Brain pericyte (primary cell): ENCODE data around the gene DMWD.

Experiments
- DNase-seq: peaks from one replicate; pipeline ENCODE4 v3.0.0-alpha.2; 2012; ENCODE audit warnings: low read depth, low spot score

DMWD gene, protein sequence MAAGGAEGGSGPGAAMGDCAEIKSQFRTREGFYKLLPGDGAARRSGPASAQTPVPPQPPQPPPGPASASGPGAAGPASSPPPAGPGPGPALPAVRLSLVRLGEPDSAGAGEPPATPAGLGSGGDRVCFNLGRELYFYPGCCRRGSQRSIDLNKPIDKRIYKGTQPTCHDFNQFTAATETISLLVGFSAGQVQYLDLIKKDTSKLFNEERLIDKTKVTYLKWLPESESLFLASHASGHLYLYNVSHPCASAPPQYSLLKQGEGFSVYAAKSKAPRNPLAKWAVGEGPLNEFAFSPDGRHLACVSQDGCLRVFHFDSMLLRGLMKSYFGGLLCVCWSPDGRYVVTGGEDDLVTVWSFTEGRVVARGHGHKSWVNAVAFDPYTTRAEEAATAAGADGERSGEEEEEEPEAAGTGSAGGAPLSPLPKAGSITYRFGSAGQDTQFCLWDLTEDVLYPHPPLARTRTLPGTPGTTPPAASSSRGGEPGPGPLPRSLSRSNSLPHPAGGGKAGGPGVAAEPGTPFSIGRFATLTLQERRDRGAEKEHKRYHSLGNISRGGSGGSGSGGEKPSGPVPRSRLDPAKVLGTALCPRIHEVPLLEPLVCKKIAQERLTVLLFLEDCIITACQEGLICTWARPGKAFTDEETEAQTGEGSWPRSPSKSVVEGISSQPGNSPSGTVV

DNA sequence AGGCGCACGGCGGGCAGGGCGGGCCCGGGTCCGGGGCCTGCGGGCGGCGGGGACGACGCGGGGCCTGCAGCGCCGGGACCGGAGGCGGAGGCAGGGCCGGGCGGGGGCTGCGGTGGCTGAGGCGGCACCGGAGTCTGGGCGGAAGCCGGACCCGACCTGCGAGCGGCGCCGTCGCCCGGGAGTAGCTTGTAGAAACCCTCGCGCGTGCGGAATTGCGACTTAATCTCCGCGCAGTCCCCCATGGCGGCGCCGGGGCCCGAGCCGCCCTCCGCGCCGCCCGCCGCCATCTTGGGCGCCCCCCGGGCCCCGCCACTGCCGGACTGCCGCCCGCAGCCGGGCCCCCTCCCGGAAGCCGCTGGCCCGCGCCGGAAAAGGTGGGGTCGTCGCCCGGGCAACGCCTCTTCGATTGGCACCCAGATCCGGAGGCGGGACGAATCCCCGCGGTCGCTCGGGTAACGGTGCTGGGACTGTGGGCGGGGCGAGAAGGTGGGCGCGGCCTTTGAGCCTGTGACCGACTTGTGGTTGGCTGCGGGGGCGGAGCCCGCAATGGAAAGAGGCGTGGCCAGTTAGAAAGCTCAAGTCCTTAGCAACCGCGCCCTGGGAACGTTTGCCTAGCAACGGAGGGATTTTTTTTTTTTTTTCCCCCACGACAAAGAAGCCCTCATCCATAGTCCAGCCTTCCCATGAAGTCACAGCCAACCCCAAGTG is at the start of gene DMWD:
Gene DMWD, minus strand, starts transcription at position 376 of the 708 bp plus-strand sequence. Its CDS starts 89 bp downstream, at position 287.
- peak; percentile 94 for DNase-seq

DNA sequence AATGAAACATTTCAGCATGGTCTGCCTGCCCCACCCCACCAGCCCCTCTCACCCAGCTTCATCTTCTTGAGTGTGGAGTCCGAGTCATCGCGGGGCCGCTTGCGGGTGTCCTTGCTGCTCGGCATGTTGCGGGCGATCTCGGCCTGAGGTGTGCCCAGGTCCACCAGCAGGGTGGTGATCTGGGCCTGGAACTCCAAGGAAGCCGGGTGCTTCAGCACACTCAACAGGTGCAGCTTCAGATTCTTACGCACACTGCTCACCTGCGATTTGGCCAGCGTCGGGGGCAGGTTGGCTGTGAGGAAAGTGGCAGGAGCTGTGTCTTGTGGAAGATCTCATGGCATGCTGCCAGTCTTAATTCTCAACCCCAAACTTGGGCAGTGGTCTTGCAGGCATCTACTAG is 49.6 kb upstream of the DMWD start:
- no peak for DNase-seq

DNA sequence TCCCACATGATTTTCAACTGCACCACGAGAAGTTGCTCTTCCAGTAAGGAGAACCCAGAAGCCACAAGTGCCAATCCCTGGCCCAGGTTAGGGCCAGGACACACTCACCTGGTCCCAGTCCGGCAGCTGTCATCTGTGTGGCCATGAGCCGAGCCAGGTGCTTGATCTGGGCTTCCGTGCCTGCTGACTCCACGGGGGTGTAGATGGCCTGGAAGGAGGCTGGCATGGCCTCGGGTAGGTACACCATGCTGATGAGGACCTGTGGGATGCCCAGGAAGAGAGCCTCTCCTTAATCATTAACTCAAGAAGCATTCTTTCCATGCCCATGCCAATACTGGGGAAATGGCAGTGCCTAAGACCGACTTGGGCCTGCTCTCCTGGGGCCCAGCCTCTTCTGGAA is 42.3 kb upstream of the DMWD start:
- no peak for DNase-seq

DNA sequence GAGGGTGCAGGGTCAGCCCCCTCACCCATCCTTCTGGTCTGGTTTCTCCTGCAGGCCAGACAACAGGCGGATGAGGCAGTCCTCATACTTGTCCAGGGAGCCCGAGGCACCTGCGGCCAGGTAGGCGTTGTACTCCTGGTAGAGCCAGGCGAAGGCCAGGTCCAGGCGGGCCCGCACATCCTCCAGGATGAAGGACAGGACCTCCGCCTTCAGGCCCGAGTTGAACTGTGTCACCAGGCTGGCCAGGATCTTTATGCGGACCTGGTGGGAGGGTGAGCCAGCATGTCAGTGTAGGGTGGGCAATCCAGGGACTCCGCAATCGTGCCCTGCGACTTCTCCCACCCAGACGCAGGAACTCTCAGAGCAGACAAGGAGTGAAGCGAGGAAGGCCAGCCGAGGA is 36.3 kb upstream of the DMWD start:
- no peak for DNase-seq

DNA sequence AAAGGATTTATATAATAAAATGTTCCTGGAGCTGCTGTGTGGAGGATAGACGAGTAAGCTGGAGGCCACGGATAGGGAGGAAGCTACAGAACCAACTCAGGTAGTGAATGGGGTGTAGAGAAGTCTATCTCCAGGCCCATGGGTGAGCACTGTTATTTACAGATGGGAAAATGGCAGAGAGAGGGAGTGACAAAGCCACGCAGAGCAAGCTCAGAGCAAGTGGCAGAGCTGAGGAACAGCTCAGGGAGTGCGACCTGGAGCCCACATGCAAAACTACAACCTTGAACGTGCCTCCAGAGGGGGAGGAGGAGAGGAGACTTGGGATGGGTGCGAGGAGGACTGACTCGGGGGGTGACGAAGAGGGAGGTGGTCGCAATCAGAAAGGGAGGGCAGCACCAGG is 35.9 kb upstream of the DMWD start:
- no peak for DNase-seq

DNA sequence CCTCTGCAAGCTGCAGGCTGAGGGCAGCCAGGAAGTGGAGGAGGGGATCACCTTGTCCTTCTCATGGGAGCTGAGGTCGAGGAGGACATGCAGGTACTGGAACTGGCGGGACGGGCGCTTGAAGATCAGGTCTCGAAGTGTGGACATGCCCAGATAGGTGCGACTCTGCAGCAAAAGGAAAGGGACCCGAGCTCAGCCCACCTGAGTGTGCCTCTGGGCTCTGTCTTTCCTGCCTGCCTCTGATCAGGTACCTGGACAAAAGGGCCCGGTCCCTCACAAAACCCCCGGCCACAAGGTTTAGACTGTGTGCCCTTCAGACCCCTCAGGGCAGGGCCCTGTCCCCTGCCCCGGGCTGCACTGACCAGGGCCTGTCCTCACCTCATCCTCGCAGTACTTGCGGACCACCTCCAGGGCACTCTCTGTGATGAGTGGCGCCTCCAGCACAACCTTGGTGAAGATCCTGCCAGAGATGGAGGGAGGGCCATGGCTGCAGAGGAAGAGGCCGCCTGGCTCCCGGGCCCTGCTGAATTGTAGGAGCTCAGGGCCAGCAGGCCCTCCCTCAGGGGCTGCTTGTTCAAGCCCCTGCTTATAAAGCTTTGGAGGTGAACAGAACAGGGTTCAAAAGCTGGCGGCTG is 34.9 kb upstream of the DMWD start:
- DNase-seq: no peak

DNA sequence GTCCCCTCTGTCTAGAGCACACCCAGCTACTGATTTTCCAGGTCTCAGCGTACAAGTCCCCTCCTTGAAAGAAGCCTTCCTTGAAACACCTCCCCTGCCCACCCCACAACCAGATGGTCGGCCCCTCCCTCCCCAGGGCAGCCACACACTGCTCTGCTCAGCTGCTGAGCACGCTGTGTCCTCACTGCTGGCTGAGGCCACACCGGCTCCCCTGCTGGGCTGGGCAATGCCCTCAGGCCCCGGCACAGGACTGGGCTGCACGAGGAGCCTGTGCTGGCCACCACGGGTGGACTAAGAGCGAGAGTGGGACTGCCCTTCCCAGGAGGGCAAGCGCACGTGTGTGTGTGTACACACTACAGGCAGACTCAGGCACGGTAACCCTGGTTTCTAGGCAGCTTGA is 34.3 kb upstream of the DMWD start:
- DNase-seq: no peak

DNA sequence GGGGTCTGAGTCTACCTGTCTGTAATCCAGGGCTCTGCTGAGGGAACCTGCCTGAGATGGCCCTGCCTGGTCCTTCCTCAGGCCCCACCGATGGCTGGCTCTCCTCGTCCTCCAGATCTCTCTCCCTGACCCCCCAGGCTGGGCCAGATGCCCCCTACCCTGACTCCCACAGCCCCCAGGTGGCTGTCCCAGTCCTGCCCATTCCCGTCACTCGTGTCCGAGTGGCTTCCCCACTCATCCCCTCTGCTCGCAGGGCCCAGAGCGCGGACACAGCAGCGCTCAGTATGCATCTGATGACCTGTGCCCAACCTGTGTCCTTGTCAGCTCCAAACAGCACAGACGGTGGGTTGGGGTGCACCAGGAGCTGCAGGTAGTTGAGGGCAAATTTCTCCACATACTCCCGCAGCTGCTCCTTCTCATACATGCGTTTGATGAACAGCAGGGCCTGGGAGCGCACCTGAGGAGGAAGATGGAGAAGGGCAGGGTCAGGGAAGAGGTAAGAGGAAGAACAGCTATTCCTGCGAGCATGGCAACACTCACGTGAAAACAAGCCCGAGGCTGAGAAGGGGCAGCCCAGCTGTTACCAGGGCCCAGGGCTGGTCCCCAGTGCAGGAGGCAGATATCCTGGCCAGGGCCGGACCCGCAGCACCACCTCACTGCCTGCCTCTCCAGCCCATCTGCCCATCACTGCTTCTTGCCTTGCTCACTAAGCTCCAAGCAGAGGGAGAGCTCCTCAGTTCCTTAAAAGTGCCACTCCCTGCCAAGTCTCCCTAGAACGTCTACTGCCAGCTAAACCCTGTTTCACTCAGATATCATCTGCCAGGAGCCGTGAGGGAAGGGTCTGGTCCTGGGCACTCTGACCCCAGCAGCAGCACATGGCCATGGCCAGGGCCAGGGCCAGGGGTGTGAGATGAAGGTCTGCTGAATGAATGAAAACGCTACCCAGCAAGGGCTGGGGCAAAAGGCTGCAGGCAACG is 33.6 kb upstream of the DMWD start:
- DNase-seq: no peak

DNA sequence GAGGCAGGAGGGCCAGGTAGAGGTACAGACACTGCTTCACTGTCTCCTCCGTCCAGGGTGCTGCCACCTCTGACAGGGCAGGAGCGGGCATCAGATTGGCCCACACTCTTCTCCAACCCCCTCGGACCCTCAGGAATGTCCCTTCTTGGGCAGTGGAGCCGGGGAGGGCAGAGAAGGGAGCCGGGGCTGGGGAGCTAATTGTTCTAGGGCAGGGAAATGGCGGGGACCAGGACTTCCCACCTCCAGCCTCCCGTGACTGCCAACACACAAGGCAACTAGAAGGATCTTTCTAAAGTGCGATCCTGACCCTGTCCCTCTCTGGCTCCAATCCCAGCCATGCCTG is 32.6 kb upstream of the DMWD start:
- no peak for DNase-seq

DNA sequence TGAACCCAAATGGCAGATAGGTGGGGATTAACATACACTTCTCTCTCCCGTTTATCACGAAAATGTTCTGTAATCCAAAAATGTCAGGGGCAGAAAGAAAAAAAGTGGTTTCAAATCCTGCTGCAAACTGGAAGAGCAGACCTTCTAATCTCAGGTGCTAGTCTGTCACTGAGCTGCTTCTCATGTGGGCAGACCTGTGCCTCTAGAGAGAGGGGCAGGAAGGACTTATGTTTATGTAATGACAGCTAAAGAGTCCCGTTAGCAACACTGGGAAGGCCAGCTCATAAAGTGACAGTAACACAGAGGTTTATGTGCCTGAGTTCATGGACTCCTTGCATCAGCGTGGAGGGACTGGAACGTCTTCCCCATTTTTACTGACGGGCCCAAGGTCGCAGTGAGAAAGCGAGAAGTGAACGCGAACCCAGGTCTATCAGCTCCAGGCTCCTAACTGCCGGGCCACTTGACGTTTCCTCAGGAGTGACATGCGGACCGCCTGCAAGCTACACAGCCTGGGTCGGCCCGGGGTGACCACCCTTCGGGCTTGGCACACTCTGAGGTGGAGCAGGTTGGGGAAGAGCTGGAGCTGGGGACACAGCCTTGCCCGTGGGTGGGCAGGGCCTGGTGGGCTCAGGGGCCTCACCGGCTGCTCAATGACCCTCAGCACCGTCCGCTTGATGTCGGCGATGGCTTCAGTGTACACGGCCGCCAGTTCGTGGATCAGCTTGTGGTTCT is 32.1 kb upstream of the DMWD start:
- DNase-seq: no peak

DNA sequence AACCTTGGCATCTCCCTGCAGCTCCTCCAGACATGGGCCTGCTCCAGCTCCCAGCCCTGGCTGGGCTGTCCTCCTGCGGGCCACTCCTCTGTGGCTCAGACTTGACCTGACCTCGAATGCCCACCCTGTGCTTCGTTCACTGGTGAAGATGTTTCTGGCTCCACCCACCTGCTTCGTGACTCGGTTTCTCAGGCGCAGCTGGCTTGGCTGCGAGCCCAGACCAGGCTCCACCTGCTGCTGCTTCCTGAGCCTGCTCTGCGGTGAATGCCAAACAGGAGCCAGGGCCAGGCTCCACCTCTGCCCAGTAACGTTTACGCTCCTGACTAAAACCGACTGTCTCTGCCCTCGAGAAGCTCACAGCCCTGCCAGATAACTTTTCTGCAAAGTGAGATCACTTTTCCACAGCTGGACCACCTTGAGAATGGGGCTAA is 31.4 kb upstream of the DMWD start:
- DNase-seq: no peak

DNA sequence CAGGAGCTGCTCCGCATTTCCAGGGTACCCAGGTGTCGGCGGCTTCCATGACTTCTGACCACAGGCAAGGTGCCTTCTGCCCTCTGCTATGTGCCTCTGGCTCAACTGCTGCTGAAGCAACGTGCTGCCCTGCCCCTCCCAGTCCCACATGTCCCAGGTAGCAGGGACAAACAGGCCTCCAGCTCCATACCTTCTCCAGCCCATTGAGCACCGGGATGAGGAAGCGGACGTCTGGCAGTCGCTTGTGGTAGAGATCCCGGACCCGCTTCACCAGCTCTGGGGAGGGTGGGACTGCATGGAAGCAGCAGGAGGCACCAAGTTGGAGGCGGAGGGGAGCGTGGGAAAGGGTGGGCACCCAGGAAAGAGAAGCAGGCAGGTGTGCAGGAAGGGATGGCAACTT is 30.5 kb upstream of the DMWD start:
- no peak for DNase-seq

DNA sequence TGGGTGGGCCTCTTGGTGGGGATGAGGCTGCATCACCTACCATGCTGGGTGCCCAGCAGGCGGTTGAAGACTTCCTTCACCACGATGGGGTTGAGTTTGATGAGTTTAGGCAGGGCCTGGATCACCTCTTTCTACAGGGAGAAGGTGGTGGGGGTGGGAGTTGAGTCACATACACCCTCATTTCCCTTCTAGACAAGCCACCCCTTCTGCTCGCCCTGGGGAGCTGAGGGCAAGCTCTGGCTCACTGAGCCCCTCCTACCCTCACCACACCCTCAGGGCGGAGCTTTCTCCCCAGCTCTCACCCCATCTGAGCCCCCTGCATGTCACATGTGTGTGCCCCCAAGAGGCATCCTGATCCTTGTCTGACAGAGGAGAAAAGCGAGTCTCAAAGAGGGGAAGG is 30.1 kb upstream of the DMWD start:
- no peak for DNase-seq

DNA sequence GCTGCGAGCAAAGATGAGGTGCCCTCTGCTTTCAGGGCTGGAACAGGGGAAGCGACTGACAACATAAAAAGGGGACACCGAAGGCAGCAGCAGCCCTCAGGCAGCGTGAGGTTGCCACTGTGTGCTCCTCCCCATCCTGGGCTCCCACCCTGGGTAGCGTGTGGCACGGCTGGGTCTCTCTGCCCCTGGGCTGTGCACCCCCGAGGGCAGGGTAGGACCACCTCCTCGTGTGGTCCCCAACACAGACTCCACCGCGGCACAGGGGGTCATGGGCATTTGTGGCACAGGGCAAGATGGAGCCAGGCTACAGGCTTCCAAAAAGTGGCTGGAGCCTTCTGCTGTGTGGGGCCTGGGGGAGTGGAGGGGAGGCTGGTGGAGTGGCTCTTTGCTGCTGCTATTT is 28.9 kb upstream of the DMWD start:
- no peak for DNase-seq

DNA sequence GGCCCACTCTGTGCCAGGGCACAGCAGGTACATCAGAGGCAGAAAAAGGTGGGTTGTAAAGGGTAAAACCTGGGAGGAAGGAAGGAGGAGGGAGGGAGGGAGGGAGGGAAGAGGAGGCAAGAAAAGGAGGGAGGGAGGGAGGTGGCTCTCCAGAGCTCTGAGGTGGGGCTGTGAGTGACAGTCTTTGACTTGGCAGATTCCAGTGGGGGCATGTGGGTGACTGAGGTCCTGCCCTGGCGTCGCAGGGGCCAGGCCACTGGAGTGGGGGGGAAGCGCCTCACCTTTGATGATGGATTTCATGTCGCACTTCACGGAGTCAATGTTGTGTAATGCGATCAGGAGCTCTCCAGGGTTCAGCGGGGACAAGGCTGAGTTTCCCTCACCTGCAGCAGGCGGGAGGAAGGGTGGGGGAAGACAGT is 28.5 kb upstream of the DMWD start:
- no peak for DNase-seq

DNA sequence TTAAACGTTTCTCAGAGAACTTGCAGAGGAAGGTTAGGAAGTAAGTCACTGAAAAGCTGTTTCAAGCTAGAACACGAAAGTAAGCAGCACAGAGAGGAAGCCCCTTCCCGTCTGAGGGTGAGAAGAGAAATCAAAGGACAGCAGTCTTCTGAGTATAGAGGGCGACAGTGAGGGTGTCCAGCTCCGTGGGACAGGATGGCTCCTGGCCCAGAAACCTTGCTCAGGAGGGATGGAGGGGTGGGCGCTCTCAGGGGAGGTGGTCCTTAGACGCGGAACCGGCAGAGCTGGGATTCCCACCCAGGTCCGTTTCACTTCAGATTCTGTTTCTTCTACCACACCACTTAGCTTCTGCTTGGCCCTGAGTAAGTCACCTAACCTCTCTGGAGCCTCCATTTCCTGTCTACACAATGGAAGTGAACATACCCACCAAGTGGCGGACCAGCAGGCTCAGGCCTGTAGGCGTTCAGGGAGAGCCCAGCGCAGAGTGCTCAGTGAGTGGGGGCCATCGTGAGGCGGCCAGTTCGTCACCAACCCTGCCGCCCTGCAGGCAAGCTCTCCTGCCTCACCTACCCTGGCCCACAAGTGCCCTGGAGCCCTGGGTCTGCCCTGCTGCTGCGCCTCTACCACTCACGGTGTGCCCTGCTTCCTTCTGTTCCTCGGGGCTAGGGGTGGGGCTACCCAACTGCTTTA is 27.9 kb upstream of the DMWD start:
- DNase-seq: no peak

DNA sequence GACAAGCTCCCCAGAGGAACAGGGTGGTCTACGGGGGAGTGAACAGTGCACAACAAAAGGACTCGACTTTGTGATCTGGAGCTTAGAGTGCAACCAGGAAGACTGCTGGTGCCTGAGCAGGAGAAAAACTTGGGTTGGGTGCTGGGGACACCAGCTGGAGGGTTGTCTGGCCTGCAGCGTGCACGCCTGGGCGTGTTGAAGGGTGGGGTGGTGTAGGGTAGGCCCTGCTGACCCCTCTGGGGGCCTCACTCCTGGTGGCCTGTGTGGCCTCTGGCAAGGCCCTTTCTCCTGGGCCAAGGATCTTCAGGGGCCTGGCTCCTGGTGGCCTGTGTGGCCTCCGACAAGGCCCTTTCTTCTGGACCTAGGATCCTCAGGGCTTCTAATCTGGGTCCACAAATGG is 27.1 kb upstream of the DMWD start:
- DNase-seq: no peak

DNA sequence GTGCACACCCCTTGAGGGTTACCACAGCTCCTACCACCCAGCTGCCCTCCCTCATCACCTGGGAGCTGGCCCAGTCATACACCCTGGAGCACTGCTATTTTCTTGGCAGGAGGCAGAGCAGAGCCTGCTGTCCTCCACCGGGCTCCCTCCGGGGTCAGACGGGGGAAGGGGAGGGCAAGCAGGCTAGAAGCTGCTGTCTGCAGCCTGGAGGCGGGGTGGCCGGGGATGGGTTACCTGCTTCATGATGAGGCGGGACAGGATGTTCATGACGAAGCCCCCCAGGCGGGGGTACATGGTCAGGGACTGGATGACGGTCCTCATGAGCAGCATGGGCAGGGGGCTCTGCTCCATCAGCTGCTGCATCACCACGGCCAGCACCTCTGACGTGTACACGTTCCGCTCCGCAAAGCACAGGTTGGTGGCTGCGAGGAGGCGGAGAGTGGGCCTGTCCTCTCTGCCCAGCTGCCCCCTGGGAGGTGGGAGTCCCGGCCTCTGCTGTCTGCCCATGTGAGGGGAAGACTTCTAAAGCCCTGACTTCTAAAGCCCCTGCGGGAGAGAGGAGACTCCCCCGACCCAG is 25.2 kb upstream of the DMWD start:
- no peak for DNase-seq

DNA sequence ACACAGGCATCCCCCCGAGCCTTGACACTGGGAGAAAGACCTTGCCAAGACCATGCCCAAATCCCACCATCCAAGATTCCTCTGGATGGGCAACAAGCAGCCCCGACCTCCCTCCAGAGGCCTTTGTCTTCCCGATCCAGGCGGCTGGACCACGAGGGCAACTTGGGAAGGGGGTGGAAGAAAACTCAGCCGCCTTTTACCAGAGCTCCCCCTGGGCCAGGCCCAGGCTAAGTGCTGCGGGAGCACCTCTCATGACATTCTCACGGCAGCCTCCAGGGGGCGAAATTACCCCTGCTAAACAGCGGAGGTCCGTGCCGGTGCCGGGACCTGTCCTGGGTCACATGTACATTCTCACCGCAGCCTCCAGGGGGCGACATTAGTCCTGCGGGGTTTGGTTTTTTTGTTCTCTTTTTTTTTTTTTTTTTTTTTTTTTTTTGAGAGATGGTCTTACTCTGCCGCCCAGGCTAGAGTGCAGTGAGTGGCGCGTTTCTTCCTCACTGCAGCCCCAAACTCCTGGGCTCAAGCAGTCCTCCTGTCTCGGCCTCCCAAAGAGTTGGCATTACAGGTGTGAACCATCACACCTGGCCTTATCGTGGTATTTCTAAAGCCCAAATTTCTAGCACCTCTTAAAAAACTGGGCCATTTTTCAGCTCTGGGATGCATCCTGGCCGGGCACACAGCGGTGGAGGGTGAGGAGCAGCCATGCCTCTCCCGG is 24.5 kb upstream of the DMWD start:
- peak; percentile 86 for DNase-seq
